ENCODE measurements around the gene TXNRD2. TPM values are rescaled to one million over a fixed set of nuclear protein-coding genes. Genes with fewer than 3 reads are reported as not detected.

Gene TXNRD2
- total RNA-seq: 12.2 TPM

- no peak for DNase-seq
These were observed at the start of gene TXNRD2, which contains the start of gene COMT for GRCh38 chr22:19941365-19942082. TXNRD2 (minus strand) TSS chr22:19941818; CDS start chr22:19941803, 15 bp downstream. COMT (plus strand) TSS chr22:19941772; CDS start chr22:19962527, 20,755 bp downstream.

- DNase-seq: no peak
These were observed 49.7 kb upstream of the TXNRD2 start for GRCh38 chr22:19991395-19991644.

DNA sequence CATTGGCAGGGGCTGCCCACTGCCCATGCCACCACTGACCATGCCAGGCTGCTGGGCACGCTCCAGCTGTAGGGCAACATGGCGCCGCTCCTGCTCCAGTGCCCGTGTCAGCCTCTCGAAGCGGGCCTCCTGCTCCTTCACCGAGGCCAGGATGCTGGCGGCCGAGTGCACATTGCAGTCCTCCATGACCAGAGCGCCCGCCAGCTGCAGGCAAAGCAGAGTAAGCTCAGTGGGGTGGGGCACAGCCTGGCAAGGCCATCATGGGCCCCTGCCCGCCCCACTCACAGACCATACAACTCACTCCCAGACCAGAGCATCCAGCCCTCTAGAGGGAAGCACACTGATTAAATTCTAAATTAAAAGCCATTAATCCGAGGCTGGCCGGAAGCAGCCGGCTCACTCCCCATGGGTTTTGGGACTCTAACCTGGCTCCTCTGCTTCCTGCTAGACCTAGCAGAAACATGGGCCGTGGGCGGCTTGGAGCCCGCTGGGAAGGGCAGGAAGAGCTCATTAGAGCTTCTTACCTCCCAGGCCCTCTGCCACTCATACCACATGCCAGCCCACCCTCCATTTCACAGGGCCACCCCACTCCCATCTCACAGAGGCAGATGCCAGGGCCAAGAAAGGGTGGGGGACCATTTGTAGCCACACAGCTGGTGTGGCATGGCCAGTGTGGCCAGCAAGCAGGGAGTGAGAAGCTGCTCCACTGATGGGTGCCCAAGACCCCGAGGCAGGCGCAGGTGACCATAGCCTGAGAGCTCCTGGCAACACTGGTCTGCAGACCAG is 49.2 kb upstream of the TXNRD2 start:
- no peak for DNase-seq

- no peak for DNase-seq
These were observed 48.6 kb upstream of the TXNRD2 start for GRCh38 chr22:19990188-19990587.

DNA sequence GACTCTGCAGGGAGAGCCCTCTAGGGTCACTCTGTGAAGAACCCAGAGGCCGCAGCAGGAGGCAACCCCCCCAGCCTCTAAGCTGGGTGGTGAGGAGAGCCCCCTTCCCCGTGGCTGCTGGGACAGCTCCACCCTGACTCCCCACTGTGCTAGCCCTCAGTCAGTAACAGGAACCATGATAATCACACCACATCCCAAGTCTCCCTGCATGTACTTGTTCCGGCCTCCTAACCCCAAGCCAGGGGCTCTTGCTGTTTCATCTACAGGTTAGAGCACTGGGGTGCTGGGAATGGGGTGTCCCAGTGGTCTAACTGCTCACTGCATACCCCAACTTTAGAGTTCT is 48.1 kb upstream of the TXNRD2 start:
- DNase-seq: no peak

GRCh38 chr22:19988965-19989724 is 47.5 kb upstream of the TXNRD2 start:
- DNase-seq: no peak

GRCh38 chr22:19988331-19988808 is 46.8 kb upstream of the TXNRD2 start:
- DNase-seq: no peak

DNA sequence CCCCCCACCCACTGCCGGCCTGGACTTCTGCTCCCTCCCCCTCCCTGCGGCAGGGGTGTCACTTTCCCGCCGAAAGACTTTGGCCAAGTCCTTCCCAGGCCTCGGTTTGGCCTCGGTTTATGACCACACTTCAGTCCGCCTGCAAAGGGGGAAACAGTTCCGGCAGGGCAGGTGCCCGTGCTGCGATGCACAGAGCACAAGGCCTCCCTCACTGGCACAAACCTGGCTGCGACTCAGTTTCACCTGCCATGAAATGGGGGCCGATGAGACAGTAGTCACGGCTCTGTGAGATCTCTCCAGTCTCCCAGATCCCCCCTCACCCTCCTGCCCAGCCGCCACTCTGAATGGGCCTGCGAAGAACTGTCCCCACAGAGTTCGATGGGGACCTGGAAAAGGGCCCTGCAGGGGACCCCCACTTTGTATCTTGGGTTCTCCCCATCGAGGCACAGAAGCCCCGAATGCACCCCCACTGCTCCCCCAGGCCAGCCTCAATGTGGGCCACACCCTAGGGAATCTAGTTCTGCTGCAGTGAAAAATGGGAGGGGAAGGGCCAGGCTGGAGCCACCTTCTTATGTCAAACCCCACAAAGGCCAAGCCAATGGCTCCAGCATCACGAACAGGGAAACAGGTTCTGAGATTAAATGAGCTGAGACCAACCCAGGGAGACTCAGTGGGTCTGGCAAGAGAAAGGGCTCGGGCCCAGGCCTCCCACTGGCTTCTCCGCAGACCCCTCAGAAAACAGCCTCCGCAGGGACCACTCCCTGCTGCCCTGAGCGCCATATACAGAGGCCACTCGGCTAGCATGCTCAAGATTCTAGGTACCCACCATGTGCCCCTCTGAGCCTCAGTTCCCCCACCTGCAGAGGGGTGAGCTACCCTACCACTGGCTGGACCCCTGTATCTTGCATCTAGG is 46.0 kb upstream of the TXNRD2 start:
- DNase-seq: no peak

GRCh38 chr22:19986410-19987341 is 45.1 kb upstream of the TXNRD2 start:
- DNase-seq: peak; percentile 26

DNA sequence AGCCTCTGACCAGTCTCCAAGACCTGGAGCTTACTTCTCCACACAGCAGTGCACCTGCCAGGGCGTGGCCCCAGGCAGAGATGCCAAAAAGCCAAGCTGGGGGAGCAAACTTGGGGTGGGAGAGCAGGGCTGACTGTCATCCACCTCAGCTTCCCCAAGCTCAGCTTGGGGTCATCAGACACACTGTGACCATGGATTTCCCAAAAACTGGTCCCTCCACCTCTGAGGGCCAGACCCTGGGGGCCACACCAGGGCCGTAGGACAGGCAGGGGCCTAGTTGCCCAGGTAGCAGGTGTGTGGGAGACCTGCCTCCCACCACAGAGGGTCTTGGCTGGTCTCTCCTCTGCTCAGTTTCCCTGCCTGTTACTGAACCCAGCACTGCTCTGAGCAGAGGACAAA is 44.4 kb upstream of the TXNRD2 start:
- DNase-seq: no peak

DNA sequence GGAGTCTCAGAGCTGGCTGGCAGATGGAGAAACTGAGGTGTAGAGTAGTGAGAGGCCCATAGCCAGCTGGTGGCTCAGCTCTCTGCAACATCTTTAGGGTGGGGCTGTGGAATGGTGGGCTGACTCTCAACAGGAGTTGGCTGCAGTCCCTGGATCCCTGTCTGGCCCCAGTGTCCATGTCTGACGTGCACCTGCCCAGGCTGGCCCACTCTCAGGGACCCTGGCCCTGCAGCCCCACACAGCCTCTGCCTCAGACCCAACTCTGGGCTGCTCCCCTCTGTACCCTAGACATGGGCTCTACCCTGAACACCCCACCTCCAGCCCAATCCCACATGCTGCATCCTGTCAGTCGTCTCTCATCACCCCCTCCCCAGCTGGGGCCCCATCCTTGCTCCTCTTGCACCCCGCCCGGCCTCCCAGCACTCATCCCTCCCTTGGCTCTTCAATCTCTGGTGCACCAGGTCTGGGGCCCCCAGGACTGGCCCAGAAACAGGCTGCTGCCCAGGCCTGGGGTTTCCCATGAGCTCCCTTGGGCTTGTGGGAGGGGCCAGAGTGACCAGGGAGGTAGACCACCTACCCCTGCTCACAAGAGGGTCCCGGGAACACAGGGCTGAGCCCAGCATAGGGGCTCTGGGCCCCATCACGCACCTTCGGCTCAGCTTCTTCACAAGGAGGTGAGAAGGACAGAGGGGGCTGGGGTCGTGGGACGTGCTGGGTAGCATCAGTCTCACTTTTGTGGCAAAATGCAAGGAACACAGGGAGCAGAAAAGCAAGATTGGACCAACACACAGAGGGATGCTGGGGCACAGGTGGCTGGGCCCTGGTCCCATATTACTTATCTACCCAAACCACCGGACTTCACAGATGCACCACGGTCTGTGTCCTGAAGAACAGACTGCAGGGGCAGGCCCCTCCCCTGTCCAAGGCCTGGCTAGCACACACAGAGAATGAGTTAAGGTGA is 43.5 kb upstream of the TXNRD2 start:
- DNase-seq: no peak

DNA sequence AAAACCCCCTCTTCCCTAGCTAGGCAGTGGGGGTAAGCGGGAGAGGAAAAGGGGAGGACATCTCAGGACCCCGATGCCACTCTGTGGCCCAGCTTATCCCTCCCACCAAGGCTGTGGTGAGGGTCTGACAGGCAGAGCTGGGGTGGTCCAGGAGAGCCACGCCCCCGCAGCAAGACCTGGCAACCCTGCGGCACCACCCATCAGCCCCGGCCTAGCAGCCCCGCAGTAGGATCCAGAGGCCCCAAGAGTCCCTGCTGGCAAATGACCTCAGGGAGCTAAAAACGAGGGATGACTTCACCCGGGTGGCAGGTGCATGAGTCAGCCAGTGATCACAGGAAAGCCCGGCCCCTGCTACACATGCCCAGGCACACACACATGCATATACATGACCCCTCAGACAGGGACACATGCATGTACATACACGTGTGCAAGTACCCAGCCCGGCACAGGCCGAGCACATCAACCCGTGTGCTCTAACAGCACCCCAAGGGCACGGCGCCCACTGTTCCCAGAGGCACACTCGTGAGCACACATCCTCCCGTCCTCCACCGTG is 42.7 kb upstream of the TXNRD2 start:
- DNase-seq: no peak

GRCh38 chr22:19983741-19984140 is 42.1 kb upstream of the TXNRD2 start:
- DNase-seq: no peak

GRCh38 chr22:19982991-19983578 is 41.5 kb upstream of the TXNRD2 start:
- no peak for DNase-seq

GRCh38 chr22:19981961-19982920 is 40.6 kb upstream of the TXNRD2 start:
- no peak for DNase-seq

DNA sequence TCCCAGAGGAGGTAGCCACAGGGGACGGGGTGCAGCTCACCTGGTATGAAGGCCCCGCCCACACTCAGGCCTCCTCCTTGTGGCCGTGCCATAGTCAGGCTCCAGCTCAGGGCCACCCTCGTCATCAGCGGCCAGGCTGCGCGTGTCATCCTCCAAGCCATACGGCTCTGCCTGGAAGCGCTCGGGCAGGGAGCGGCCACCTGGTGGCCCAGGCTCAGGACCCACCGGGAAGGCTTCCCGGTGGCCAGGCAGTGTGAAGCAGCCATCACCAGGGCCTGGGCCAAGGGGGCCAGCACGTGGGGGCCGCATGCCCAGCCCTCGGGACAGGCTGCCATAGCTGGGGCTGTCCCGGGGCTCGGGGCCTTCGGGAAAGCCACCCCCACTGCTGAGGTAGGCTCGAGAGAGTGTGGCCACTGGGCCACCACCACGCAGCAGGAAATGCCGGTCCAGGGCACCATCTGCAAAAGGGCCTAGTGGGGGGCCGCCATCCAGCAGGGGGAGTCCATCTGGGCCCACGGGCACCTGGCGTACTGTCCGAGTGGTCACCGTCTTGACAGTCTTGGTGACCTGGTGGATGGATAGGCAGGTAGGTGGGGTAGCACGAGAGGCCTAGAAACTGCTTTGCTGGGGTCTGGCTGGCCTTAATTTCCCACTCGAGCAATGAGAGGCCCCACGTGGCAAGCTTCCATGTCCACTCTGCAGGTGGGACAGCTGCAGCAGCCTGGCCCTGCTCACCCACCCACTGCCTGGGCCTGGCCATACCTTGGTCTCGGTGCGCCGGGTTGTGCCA is 39.7 kb upstream of the TXNRD2 start:
- no peak for DNase-seq

GRCh38 chr22:19980766-19981165 is 39.1 kb upstream of the TXNRD2 start:
- no peak for DNase-seq

Measured in skin of body (tissue), 2 donors.